Tibial artery (tissue), 4 donors: ENCODE results near the gene TMA7.

Experiments used
- DNase-seq, 2 donors: peaks; one replicate each; pipeline ENCODE4 v3.0.0-alpha.2; 2019
- H3K27ac ChIP-seq, 2 donors: fragments of 200-600 bp; sonication (generic) in 1 of 2; 1 replicate in 1 of 2; 2 replicates in 1 of 2; pipeline ENCODE4 v1.5.1; 2018 to 2019; ENCODE audit warnings: mild to moderate bottlenecking in 1 of 2
- H3K27me3 ChIP-seq, 2 donors: fragments of 200-600 bp; sonication (generic) in 1 of 2; one replicate each; pipeline versions ENCODE4 v1.5.1 to v1.6.0; 2016 to 2019
- H3K36me3 ChIP-seq, 3 donors: fragments of 200-600 bp; sonication (generic) in 2 of 3; one replicate each; pipeline ENCODE4 v1.5.1; 2016 to 2019; ENCODE audit warnings: mild to moderate bottlenecking in 2 of 3
- H3K4me1 ChIP-seq, 4 donors: fragments of 200-600 bp; sonication (generic) in 2 of 4; 1 replicate in 3 of 4; 2 replicates in 1 of 4; pipeline ENCODE4 v1.5.1; 2016 to 2019
- H3K4me3 ChIP-seq, 2 donors: fragments of 200-600 bp; sonication (generic) in 1 of 2; 1 replicate in 1 of 2; 2 replicates in 1 of 2; pipeline ENCODE4 v1.5.1; 2018 to 2019; ENCODE audit warnings: mild to moderate bottlenecking in 2 of 2
- H3K9me3 ChIP-seq, 3 donors: fragments of 200-600 bp; sonication (generic) in 1 of 3; one replicate each; pipeline ENCODE4 v1.5.1; 2016 to 2019
- intact Hi-C: fragments of 100-400 bp; cut with DNase I; formaldehyde crosslinking; loops from one replicate; pipeline ENCODE4 v1.15.0; 2023; ENCODE audit warnings: low total_unique reads
- TF ChIP-seq, protein P1 (sequence below), 2 experiments: fragments of 200-600 bp in 1 of 2; fragments of 450-650 bp in 1 of 2; IDR thresholded peaks; one replicate each; pipeline ENCODE4 v1.5.1; 2017 to 2019; ENCODE audit warnings: antibody characterized with exemption in 2 of 2, mild to moderate bottlenecking in 1 of 2, moderate library complexity in 1 of 2

The TMA7 gene

GRCh38 chr3:48467110-48467454, 27.0 kb downstream of the TMA7 start:
- intact Hi-C loops, result loop anchor here (5.0 to 10.0 kb wide), 3 partner anchors 40 to 218 kb away; partner anchors contain the start of genes NCKIPSD and SLC26A6
- peak overlapping the region; percentile 93 to 95 for H3K27ac ChIP-seq

DNA sequence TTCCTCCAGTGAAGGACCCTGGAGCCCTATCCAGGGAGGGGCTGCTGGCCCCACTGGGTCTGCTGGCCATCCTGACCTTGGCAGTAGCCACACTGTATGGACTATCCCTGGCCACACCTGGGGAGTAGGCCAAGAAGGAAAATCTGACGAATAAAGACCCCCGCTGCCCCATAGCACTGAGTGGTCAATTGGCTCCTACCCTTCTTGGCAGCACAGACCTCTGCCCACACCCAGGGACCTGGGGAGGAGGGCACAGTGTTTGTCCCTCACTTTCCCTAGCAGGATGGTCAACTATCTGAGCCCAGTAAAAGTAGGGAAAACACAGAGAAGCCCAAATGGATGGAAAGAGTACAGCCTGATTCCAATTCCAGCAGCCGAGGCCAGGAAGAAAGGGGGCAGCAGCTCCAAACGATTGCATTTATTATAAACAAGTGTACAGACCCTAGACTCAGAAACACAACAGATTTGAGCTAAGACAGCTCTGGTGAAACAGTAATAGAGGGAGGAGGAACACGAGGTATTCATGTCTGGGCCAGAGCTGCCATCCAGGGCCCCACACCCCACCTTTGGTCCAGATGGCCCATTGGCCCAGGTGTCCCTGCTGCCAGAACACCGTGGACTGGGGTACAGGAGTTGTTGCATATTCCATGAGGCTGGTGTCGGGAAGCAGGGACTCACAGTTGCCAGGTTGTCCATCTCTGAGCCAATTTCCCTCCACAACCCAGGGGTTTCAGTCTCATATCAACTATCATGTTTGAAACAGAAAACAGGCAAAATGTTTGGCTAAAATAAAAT, 27.6 kb downstream of the TMA7 start:
- Histone ChIP-seq H3K27me3 (no peaks in the 10 kb centered on the region), H3K36me3 (peaks cover 13 to 43% (median 37%) of the 10 kb centered on the region in 3 donors), H3K27ac (peak overlapping the region; percentile 93 to 95), H3K4me1 (peaks cover 0 to 69% (median 66%) of the 10 kb centered on the region in 4 donors), H3K9me3 (no peaks in the 10 kb centered on the region), H3K4me3 (peak overlapping the region in 1 of 2 donors; percentile 64)
- intact Hi-C loops, result loop anchor here (5.0 to 10.0 kb wide), 3 partner anchors 40 to 217 kb away; partner anchors contain the start of genes NCKIPSD and SLC26A6
- TF ChIP-seq, protein P1, sequence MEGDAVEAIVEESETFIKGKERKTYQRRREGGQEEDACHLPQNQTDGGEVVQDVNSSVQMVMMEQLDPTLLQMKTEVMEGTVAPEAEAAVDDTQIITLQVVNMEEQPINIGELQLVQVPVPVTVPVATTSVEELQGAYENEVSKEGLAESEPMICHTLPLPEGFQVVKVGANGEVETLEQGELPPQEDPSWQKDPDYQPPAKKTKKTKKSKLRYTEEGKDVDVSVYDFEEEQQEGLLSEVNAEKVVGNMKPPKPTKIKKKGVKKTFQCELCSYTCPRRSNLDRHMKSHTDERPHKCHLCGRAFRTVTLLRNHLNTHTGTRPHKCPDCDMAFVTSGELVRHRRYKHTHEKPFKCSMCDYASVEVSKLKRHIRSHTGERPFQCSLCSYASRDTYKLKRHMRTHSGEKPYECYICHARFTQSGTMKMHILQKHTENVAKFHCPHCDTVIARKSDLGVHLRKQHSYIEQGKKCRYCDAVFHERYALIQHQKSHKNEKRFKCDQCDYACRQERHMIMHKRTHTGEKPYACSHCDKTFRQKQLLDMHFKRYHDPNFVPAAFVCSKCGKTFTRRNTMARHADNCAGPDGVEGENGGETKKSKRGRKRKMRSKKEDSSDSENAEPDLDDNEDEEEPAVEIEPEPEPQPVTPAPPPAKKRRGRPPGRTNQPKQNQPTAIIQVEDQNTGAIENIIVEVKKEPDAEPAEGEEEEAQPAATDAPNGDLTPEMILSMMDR (IDR thresholded peaks at IDR 0.05), result no peak
- DNase-seq, result no peak

More at GRCh38 chr3:48467110-48467454, 27.0 kb downstream of the TMA7 start:
- peak overlapping the region; percentile 54 to 64 for H3K4me3 ChIP-seq
- peaks cover 13 to 43% (median 37%) of the 10 kb centered on the region in 3 donors for H3K36me3 ChIP-seq
- H3K9me3 ChIP-seq, result no peaks in the 10 kb centered on the region
- no peaks in the 10 kb centered on the region for H3K27me3 ChIP-seq
- peaks cover 0 to 67% (median 64%) of the 10 kb centered on the region in 4 donors for H3K4me1 ChIP-seq
- TF ChIP-seq, protein P1 (IDR thresholded peaks at IDR 0.05), result no peak
- no peak for DNase-seq

GRCh38 chr3:48468329-48468731, 28.3 kb downstream of the TMA7 start:
- intact Hi-C loops, result loop anchor here (5.0 to 10.0 kb wide), 3 partner anchors 39 to 216 kb away; partner anchors contain the start of genes NCKIPSD and SLC26A6
- no peak overlapping the region for H3K4me3 ChIP-seq
- no peaks in the 10 kb centered on the region for H3K27me3 ChIP-seq

GRCh38 chr3:48469046-48469915, 29.2 kb downstream of the TMA7 start:
- H3K27ac ChIP-seq, result peak overlapping the region; percentile 93 to 95

More at GRCh38 chr3:48468329-48468731, 28.3 kb downstream of the TMA7 start:
- H3K4me1 ChIP-seq, result peaks cover 0 to 72% (median 68%) of the 10 kb centered on the region in 4 donors
- peaks cover 13 to 41% (median 37%) of the 10 kb centered on the region in 3 donors for H3K36me3 ChIP-seq
- H3K9me3 ChIP-seq, result no peaks in the 10 kb centered on the region
- TF ChIP-seq, protein P1 (IDR thresholded peaks at IDR 0.05), result no peak
- peak overlapping the region; percentile 93 to 95 for H3K27ac ChIP-seq
- no peak for DNase-seq

DNA sequence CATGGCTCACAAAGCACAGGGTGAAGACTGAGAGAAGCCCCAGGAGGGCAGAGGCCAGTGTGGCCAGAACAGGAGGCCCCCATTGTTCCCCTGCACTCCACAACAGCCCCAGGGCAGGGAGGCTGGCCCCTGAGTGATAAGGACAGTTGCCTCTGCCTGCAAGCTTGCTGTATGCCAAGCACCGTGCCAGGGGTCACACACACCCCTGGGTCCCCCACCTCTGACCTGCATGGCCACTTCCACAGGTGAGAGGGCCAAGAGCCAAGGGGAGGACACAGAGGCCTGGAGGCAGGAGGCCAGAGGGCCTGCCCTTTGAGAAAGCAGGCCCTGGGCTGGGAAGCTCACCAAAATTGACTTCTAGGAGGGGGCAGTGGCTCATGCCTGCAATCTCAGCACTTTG, 30.2 kb downstream of the TMA7 start:
- Histone ChIP-seq H3K27ac (peak overlapping the region; percentile 93 to 95), H3K4me3 (no peak overlapping the region), H3K27me3 (no peaks in the 10 kb centered on the region), H3K36me3 (peaks cover 13 to 39% (median 32%) of the 10 kb centered on the region in 3 donors), H3K4me1 (peaks cover 0 to 69% (median 62%) of the 10 kb centered on the region in 4 donors), H3K9me3 (no peaks in the 10 kb centered on the region)
- DNase-seq, result no peak
- intact Hi-C loops, result no loop called here
- TF ChIP-seq, protein P1 (IDR thresholded peaks at IDR 0.05), result no peak

More at GRCh38 chr3:48469046-48469915, 29.2 kb downstream of the TMA7 start:
- TF ChIP-seq, protein P1 (IDR thresholded peaks at IDR 0.05), result no peak
- intact Hi-C loops, result loop anchor here (5.0 to 10.0 kb wide), 3 partner anchors 38 to 216 kb away; partner anchors contain the start of genes NCKIPSD and SLC26A6
- H3K4me3 ChIP-seq, result no peak overlapping the region
- H3K36me3 ChIP-seq, result peaks cover 13 to 35% (median 35%) of the 10 kb centered on the region in 3 donors
- no peaks in the 10 kb centered on the region for H3K9me3 ChIP-seq
- peaks cover 0 to 76% (median 69%) of the 10 kb centered on the region in 4 donors for H3K4me1 ChIP-seq
- no peak for DNase-seq
- no peaks in the 10 kb centered on the region for H3K27me3 ChIP-seq
